GM21515 (cell line): ENCODE measurements around the gene GYPB.
A peak's percentile ranks its signal among the peaks of the same experiment; 100 is the strongest.
"Not testable (repeated sequence)": the region's sequence is repeated elsewhere in the genome, so short reads cannot be mapped to it uniquely, and the experiment has no call there.

Experiments
- ATAC-seq: cut with Tn5 transposase; IDR thresholded peaks from one replicate; pipeline ENCODE4 v1.9.1; 2021; ENCODE audit not compliant: unreplicated experiment

GYPB gene

GRCh38 chr4:144019277-144019676 lies at the start of gene GYPB:
Gene GYPB (minus strand): TSS chr4:144019380. CDS start chr4:144019287, 93 bp downstream.
- not testable (repeated sequence) for ATAC-seq

GRCh38 chr4:144061556-144061955 lies 42.4 kb upstream of the GYPB start:
- not testable (repeated sequence) for ATAC-seq

GRCh38 chr4:144060234-144060859 lies 41.2 kb upstream of the GYPB start:
- not testable (repeated sequence) for ATAC-seq

DNA sequence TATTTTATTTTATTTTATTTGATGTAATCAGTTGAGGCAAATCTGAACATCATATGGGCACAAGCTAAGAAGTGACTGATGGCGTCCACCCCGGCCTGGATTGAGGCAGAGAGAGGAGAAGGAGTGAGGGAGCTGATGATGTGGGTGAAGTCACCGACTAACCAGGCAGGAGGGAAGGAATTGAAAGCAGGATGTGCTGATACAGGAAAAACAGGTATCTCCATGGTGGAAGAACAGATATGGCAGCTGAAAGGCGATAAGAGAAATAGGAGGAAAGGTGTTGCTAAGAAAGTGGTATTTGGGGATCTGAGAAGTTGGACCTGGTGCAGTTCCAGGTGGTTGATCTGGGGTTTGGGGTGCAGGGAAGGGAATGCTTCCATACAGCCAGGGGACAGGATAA lies 37.6 kb upstream of the GYPB start:
- no peak for ATAC-seq

DNA sequence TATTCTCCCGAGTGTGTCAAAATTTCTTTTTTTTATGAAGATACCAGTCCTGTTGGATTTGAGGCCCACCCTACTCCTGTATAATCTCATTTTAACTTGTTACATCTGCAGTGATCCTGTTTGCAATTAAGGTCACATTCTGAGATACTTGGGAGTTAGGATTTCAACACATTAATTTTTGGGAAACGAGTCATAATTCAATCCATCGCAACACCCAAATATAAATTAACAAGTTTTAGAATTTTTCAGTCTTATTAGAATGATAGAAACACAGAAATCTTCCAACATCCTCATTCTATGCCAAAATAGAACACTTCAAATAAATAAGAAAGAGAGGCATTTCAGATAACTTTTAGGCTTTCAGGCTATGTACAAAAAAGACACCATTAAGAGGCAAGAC lies 36.2 kb upstream of the GYPB start:
- ATAC-seq = not testable (repeated sequence)

DNA sequence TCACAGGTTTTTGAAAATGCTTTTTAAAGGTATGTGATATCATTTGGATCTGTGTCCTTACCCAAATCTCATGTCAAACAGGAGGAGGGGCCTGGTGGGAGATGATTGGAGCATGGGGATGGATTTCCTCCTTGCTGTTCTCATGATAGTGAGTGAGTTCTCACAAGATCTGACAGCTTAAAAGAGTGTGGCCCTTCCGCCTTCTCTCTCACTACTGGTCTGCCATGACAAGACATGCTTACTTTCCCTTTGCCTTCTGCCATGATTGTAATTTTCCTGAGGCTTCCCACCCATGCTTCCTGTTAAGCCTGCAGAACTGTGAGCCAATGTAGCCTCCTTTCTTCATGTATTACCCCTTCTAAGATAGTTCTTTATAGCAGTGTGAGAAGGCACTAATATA lies 32.3 kb upstream of the GYPB start:
- not testable (repeated sequence) for ATAC-seq

GRCh38 chr4:144050631-144051030 lies 31.5 kb upstream of the GYPB start:
- ATAC-seq = not testable (repeated sequence)

GRCh38 chr4:144049495-144050424 lies 30.6 kb upstream of the GYPB start:
- not testable (repeated sequence) for ATAC-seq

GRCh38 chr4:144044936-144045335 lies 25.8 kb upstream of the GYPB start:
- not testable (repeated sequence) for ATAC-seq

DNA sequence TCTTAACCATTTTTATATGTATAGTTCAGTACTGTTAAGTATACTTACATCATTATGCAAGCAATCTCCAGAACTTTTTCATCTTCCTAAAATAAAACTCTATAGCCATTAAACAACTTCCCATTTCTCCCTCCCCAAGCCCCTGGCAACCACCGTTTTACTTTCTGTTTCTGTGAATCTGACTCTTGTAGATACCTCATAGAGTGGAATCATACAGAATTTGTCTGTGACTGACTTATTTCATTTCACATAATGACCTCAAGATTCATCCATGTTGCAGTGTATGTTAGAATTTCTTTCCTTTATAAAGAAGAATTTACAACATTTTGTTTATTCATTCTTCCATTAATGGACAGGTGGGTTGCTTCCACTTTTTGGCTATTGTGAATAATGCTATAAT lies 13.4 kb upstream of the GYPB start:
- not testable (repeated sequence) for ATAC-seq

GRCh38 chr4:144031875-144032274 lies 12.7 kb upstream of the GYPB start:
- ATAC-seq = not testable (repeated sequence)

DNA sequence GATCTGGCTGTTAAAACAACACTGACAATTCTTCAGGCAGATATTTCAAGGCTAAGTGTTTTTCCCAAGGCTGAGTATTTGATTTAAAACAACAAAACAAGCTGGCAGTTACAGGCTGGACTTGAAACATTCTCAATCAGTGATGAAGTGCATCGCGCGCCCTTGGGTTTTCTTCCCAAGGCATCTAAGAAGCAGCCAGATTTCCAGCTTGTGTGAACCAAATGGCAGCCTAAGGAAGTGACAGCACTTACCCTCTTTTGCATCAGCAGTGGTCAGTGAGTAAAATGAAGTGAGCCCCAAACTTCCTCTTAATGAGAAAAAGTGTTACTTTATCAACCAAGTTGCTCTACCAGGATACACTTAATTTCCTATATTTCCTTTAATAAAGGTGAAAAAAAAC lies 12.2 kb upstream of the GYPB start:
- ATAC-seq = not testable (repeated sequence)

- not testable (repeated sequence) for ATAC-seq
Measured at GRCh38 chr4:144030708-144031107, 11.5 kb upstream of the GYPB start.

DNA sequence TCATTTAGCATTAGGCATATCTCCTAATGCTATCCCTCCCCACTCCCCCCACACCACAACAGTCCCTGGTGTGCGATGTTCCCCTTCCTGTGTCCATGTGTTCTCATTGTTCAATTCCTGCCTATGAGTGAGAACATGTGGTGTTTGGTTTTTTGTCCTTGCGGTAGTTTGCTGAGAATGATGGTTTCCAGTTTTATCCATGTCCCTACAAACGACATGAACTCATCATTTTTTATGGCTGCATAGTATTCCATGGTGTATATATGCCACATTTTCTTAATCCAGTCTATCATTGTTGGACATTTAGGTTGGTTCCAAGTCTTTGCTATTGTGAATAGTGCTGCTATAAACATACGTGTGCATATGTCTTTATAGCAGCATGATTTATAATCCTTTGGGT lies 7.5 kb upstream of the GYPB start:
- ATAC-seq = not testable (repeated sequence)

- not testable (repeated sequence) for ATAC-seq
Measured at GRCh38 chr4:144024399-144025053, 5.3 kb upstream of the GYPB start.

DNA sequence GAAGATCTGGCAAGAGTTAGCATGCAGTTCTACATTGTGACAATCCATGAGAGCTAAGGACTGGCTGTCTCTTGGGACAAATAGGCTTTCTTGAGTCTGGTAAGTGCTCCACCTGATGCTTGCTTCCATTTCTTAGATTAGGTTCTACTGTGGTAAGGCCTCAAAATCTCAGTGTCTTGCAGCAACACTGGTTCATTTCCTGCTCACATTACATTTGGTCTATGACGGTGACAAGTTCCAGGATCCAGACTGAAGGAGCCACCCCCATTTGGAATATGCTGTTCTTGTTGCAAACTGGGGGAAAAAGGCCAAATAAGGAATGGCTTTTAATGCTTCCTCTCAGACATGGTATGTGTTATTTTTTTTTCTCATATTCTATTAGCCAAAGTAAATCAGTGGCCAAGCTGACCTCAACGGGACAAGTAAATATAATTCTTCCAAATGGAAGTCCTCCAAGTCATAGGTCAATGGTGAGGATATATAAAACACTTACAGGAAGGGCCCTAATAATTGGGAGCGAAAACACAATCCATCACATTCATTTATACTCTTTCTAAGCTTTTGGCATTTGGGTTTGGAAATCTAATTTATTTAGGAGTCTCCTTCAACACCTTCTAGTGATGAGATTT lies 3.7 kb upstream of the GYPB start:
- not testable (repeated sequence) for ATAC-seq

DNA sequence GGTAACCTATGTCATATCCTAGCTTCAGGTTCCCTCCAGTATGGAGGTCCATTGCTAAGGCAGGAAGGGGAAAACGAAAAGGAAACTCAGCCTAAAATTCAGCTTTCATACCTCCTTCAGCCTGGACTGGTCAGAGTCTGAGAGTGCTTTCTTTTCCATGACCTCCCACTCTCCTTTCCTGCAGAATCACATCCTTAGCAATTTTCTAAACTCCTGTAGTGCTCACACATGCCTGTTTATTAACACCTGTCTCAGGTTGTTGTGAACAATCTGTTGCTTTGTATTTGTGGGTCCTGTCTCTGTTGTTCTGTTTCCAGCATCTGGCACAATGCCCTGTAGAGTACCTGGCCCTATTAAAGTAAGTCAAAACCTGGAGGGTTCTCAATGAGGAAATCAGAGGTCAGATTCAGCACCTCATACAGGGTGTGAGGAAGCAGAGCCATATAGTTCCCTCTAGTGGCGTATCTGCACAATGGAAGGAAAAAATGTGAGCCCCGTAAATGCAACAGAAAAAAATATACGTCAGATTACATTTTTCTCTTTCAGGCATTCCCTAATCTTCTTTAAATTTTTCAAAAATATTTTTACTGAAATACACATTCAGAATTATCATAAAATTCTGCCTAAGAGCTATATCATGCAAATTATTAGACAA lies 2.3 kb upstream of the GYPB start:
- ATAC-seq = peak; percentile 90

GRCh38 chr4:144018223-144019000 lies 768 bp downstream of the GYPB start:
- ATAC-seq = not testable (repeated sequence)

GRCh38 chr4:144017271-144017670 lies 1.9 kb downstream of the GYPB start:
- not testable (repeated sequence) for ATAC-seq
